Measurements from ENCODE around the gene ZNF536. TPM values are rescaled to one million over a fixed set of nuclear protein-coding genes. Genes with fewer than 3 reads are reported as not detected.

The ZNF536 gene
- total RNA-seq, 4 donors from 2014 or later, result 0.51 to 1.0 (median 0.77) TPM

DNA sequence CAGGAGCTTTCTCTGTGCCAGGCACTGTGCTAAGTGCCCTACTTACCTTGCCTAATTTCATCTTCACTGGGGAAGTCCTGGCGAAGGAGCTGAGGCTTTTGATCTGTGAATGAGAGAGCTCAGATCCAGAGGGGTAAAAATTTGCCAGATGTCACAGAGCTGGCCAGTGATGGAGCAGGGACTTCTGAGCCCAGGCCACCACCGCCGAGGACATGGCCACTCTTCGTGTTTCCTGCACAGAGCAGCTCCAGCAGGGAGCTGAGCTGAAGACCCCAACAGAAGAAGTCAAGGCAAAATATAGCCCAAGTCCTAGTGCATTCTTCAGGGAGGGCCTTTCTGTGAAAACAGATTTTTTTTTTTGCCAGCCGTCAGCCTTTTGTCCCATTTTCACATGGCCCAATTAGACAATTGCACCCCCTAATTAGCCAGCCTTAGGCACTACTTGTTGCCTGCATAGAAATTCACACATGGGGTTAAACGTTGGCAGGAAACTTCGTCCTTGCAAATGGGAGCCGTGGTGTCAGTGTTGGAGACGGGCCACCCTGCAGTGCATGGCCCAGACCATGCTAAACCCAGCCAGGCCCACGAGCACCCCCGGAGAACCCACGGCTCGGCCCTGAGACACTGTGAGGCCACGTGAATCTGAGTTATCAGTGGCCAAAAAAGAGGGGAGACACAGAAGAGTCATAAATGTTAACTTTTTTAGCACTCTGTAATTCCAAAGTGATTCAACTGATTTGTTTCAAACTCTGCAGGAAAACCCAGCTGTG lies 7.8 kb downstream of the ZNF536 start:
- DNase-seq (ENCODE audit: low spot score in 2 of 2), result peak in 1 of 2 donors; percentile 66
- TF ChIP-seq, protein P1, sequence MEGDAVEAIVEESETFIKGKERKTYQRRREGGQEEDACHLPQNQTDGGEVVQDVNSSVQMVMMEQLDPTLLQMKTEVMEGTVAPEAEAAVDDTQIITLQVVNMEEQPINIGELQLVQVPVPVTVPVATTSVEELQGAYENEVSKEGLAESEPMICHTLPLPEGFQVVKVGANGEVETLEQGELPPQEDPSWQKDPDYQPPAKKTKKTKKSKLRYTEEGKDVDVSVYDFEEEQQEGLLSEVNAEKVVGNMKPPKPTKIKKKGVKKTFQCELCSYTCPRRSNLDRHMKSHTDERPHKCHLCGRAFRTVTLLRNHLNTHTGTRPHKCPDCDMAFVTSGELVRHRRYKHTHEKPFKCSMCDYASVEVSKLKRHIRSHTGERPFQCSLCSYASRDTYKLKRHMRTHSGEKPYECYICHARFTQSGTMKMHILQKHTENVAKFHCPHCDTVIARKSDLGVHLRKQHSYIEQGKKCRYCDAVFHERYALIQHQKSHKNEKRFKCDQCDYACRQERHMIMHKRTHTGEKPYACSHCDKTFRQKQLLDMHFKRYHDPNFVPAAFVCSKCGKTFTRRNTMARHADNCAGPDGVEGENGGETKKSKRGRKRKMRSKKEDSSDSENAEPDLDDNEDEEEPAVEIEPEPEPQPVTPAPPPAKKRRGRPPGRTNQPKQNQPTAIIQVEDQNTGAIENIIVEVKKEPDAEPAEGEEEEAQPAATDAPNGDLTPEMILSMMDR (IDR thresholded peaks at IDR 0.05), result no peak
- TF ChIP-seq POLR2A (IDR thresholded peaks at IDR 0.05), result no peak

DNA sequence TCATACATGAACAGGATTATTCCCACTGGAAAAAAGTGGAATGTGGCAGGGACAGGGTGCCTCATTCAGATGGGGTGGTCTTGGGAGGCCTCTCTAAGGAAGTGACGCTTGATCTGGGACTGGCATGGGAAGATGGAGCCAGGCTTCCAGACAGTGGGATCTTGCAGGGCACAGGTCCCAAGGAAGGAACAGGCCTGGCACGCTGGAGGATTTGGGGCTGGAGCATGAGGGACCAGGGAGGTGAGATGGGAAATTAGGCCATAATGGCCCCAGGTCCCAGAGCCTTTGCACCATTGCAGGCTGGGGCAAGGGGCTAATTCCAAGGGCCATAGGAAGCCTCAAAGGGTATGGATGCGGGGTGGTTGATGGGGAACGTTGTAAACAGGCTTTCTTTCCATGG lies 9.2 kb downstream of the ZNF536 start:
- 83% methylated on average over 4 of the region's 4 CpGs for WGBS, 2 donors
- no peak overlapping the region for H3K4me3 ChIP-seq (ENCODE audit: low read depth, poor library complexity, severe bottlenecking)
- TF ChIP-seq, protein P1 (IDR thresholded peaks at IDR 0.05), result no peak
- TF ChIP-seq POLR2A (IDR thresholded peaks at IDR 0.05), result no peak
- intact Hi-C loops (cut with DNase I; ENCODE audit: low total_unique reads), result no loop called here
- peak in 1 of 2 donors; percentile 54 for DNase-seq (ENCODE audit: low spot score in 2 of 2)

More for the DNA sequence above, 7.8 kb downstream of the ZNF536 start:
- no peak overlapping the region for H3K4me3 ChIP-seq (ENCODE audit: low read depth, poor library complexity, severe bottlenecking)
- intact Hi-C loops (cut with DNase I; ENCODE audit: low total_unique reads), result no loop called here
- 53 to 60% methylated on average over 14 of the region's 14 CpGs for WGBS, 2 donors

DNA sequence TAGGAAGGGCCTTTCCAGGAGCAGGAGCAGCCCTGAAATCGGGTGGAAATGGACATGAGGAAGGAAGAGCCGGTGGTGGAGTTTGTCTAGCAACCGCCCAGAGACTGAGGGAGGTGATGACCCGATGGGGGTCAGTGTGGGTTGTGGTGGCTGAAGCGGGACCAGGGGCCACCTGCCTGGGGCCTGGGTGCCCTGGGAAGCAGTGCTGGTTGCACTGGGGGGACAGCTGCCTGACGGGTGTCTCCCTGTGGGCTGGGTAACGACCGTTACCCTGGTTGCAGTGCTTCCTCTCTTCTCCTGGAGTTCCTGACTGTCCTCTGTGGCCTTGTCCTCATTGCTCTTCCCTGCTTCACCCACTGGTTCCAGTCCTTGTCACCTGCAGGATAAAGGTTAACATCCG lies 13.0 kb downstream of the ZNF536 start:
- WGBS, 2 donors, result 87 to 90% methylated on average over 8 to 9 of the region's 9 CpGs
- TF ChIP-seq, protein P1 (IDR thresholded peaks at IDR 0.05), result no peak
- no peak for TF ChIP-seq POLR2A (IDR thresholded peaks at IDR 0.05)
- no peak overlapping the region for H3K4me3 ChIP-seq (ENCODE audit: low read depth, poor library complexity, severe bottlenecking)
- peak in 1 of 2 donors; percentile 54 for DNase-seq (ENCODE audit: low spot score in 2 of 2)
- intact Hi-C loops (cut with DNase I; ENCODE audit: low total_unique reads), result no loop called here

DNA sequence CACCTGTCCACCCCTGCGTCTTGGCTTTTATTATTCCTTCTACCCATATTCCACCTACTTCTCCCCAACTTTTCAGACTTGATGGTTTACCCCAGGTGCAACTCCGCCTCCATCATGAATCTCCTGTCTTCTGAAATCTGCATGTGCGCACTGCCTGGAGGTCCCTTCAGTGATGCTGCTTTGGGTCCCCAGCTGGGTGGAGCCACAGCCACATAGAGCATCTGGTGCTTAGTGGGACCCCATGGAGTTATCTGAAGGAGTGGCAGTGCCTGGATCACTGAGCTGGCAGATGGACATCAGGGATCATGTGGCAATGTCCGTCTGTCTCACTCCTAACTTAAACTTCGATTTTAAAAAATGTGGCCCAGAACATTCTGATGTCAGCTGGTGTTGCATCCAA lies 13.5 kb downstream of the ZNF536 start:
- WGBS, 2 donors, result 91 to 92% methylated on average over 5 of the region's 5 CpGs
- TF ChIP-seq, protein P1 (IDR thresholded peaks at IDR 0.05), result no peak
- no peak for TF ChIP-seq POLR2A (IDR thresholded peaks at IDR 0.05)
- intact Hi-C loops (cut with DNase I; ENCODE audit: low total_unique reads), result no loop called here
- DNase-seq (ENCODE audit: low spot score in 2 of 2), result peak in 1 of 2 donors; percentile 39
- no peak overlapping the region for H3K4me3 ChIP-seq (ENCODE audit: low read depth, poor library complexity, severe bottlenecking)

DNA sequence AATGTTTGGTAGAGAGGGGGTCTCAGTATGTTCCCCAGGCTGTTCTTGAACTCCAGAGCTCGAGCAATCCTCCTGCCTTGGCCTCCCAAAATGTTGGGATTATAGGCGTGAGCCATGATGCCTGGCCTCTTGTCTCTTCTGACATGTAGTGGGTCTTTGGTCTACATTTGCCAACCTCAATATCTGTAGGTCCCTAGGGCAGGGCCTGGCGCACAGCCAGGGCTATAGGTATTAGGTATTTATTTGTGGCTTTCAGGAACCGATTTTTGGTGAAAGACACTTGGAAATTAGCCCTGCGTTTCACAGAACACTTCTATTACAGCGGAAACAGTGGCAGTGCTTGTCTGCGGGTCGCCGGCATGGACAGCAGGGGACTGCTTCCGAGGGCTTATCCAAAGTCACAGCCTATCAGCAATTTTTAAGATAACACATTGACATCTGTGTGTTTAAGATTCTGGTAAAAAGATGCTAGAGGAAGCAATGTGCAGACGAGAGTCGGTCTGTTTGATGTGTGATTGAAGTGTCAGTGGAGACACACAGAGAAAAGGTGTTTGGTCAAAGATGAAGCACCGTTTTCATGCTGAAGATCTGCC lies 14.5 kb downstream of the ZNF536 start:
- 81 to 86% methylated on average over 13 of the region's 13 CpGs for WGBS, 2 donors
- intact Hi-C loops (cut with DNase I; ENCODE audit: low total_unique reads), result no loop called here
- peak in 1 of 2 donors; percentile 69 for DNase-seq (ENCODE audit: low spot score in 2 of 2)
- TF ChIP-seq, protein P1 (IDR thresholded peaks at IDR 0.05), result no peak
- TF ChIP-seq POLR2A (IDR thresholded peaks at IDR 0.05), result no peak
- no peak overlapping the region for H3K4me3 ChIP-seq (ENCODE audit: low read depth, poor library complexity, severe bottlenecking)
